Neural cell (in vitro differentiated cells): ENCODE results near the gene TMEM176B. TPM values are rescaled to one million over a fixed set of nuclear protein-coding genes. Genes with fewer than 3 reads are reported as not detected.

ENCODE experiments used
- H2AFZ ChIP-seq: fragments of 200-600, 300-800 bp; sonication (generic), shearing (Covaris generic); 2 replicates; pipeline ENCODE4 v1.6.0; 2014; ENCODE audit warnings: low read depth, mild to moderate bottlenecking, antibody characterized with exemption, low read length, moderate library complexity
- H3F3A ChIP-seq: fragments of 200-600 bp; shearing (Covaris generic); 2 replicates; pipeline ENCODE4 v1.6.1; 2016; ENCODE audit warnings: mild to moderate bottlenecking, moderate library complexity, mixed read lengths, antibody characterized with exemption, low read length; ENCODE audit not compliant: insufficient read depth, poor library complexity, severe bottlenecking
- H3K27ac ChIP-seq: fragments of 200-600, 300-800 bp; sonication (generic), shearing (Covaris generic); 2 replicates; pipeline ENCODE4 v1.5.1; 2014; ENCODE audit warnings: mild to moderate bottlenecking, low read length, moderate library complexity
- H3K27me3 ChIP-seq: fragments of 300-800, 200-600 bp; sonication (generic), shearing (Covaris generic); 2 replicates; pipeline ENCODE4 v1.6.0; 2014; ENCODE audit warnings: mild to moderate bottlenecking, low read depth, low read length, moderate library complexity; ENCODE audit not compliant: insufficient read depth
- H3K36me3 ChIP-seq: fragments of 300-800, 200-600 bp; sonication (generic), shearing (Covaris generic); 2 replicates; pipeline ENCODE4 v1.5.1; 2014; ENCODE audit warnings: mild to moderate bottlenecking, antibody characterized with exemption, low read length, moderate library complexity; ENCODE audit not compliant: insufficient read depth
- H3K4me2 ChIP-seq: fragments of 300-800, 200-600 bp; sonication (generic), shearing (Covaris generic); 2 replicates; pipeline ENCODE4 v1.6.0; 2014; ENCODE audit warnings: mild to moderate bottlenecking, low read length
- H3K4me3 ChIP-seq: fragments of 300-800, 200-600 bp; sonication (generic), shearing (Covaris generic); 2 replicates; pipeline ENCODE4 v1.5.1; 2014; ENCODE audit warnings: mild to moderate bottlenecking, low read length, moderate library complexity
- H3K79me2 ChIP-seq: fragments of 200-600 bp; shearing (Covaris generic); replicated peaks from 2 replicates; pipeline ENCODE4 v1.6.0; 2014; ENCODE audit warnings: mild to moderate bottlenecking, low read length, moderate library complexity; ENCODE audit not compliant: insufficient read depth
- H3K9ac ChIP-seq: fragments of 300-800, 200-600 bp; sonication (generic), shearing (Covaris generic); 2 replicates; pipeline ENCODE4 v1.6.1; 2016; ENCODE audit warnings: mild to moderate bottlenecking, low read length, mixed read lengths
- H3K9me2 ChIP-seq: fragments of 200-600 bp; shearing (Covaris generic); 2 replicates; pipeline ENCODE4 v1.6.1; 2016; ENCODE audit warnings: mild to moderate bottlenecking, low read length, mixed read lengths; ENCODE audit not compliant: insufficient read depth
- H3K9me3 ChIP-seq: fragments of 200-600, 300-800 bp; sonication (generic), shearing (Covaris generic); 2 replicates; pipeline ENCODE4 v1.6.1; 2016; ENCODE audit warnings: mild to moderate bottlenecking, mixed run types, low read length, moderate library complexity, mixed read lengths
- H4K20me1 ChIP-seq: fragments of 200-600 bp; shearing (Covaris generic); 2 replicates; pipeline ENCODE4 v1.6.1; 2016; ENCODE audit warnings: mild to moderate bottlenecking, mixed run types; ENCODE audit not compliant: insufficient read depth
- EP300 ChIP-seq: fragments of 450-650 bp; conservative IDR thresholded peaks from 2 replicates; pipeline ENCODE4 v1.6.1; 2014; ENCODE audit warnings: antibody characterized with exemption, mild to moderate bottlenecking, moderate library complexity; ENCODE audit not compliant: poor library complexity, severe bottlenecking
- EZH2 ChIP-seq: fragments of 200-600, 300-800 bp; shearing (Covaris generic), sonication (generic); IDR thresholded peaks from 2 replicates; pipeline ENCODE4 v1.6.1; 2014; ENCODE audit warnings: antibody characterized with exemption, low read length, borderline replicate concordance, mild to moderate bottlenecking; ENCODE audit not compliant: insufficient read depth, poor library complexity, severe bottlenecking
- MXI1 ChIP-seq: fragments of 450-650 bp; conservative IDR thresholded peaks from 2 replicates; pipeline ENCODE4 v1.6.1; 2014; ENCODE audit warnings: antibody characterized with exemption, mild to moderate bottlenecking; ENCODE audit not compliant: poor library complexity, severe bottlenecking
- POLR2AphosphoS5 ChIP-seq: IDR thresholded peaks from 2 replicates; pipeline ENCODE4 v1.6.1; 2012
- RAD21 ChIP-seq: fragments of 450-650 bp; conservative IDR thresholded peaks from 2 replicates; pipeline ENCODE4 v1.6.1; 2014; ENCODE audit warnings: antibody characterized with exemption, mild to moderate bottlenecking, moderate library complexity
- SMC3 ChIP-seq: fragments of 450-650 bp; conservative IDR thresholded peaks from 2 replicates; pipeline ENCODE4 v1.6.1; 2014; ENCODE audit warnings: antibody characterized with exemption, mild to moderate bottlenecking, moderate library complexity; ENCODE audit not compliant: poor library complexity
- TAF1 ChIP-seq: IDR thresholded peaks from 2 replicates; pipeline ENCODE4 v1.6.1; 2012; ENCODE audit warnings: low read depth
- polyA plus RNA-seq: library from polyadenylated mRNA; depleted of rRNA; stranded (reverse); fragments of >200 nt; gene quantifications from 2 replicates; pipeline ENCODE4 v1.2.3, GENCODE V29; 2014
- TF ChIP-seq, protein P1 (sequence below): fragments of 450-650 bp; IDR thresholded peaks from 2 replicates; pipeline ENCODE4 v1.5.1; 2014; ENCODE audit warnings: antibody characterized with exemption, mild to moderate bottlenecking, moderate library complexity; ENCODE audit not compliant: poor library complexity, severe bottlenecking
- TF ChIP-seq, protein P2 (sequence below): IDR thresholded peaks from 2 replicates; pipeline ENCODE4 v1.6.1; 2012; ENCODE audit warnings: borderline replicate concordance

The TMEM176B gene
- polyA plus RNA-seq, 1 donor from 2014 or later, result 1.9 TPM

- Histone ChIP-seq H3K27me3 (no peaks in the 10 kb centered on the region), H2AFZ (no peak overlapping the region), H3K36me3 (no peaks in the 10 kb centered on the region), H3K9ac (no peak overlapping the region), H3F3A (no peaks in the 10 kb centered on the region), H3K9me2 (no peaks in the 10 kb centered on the region), H3K4me2 (no peak overlapping the region), H3K79me2 (no peaks in the 10 kb centered on the region), H3K9me3 (no peaks in the 10 kb centered on the region), H3K27ac (no peak overlapping the region), H4K20me1 (no peaks in the 10 kb centered on the region), H3K4me3 (no peak overlapping the region)
- TF ChIP-seq, protein P1, sequence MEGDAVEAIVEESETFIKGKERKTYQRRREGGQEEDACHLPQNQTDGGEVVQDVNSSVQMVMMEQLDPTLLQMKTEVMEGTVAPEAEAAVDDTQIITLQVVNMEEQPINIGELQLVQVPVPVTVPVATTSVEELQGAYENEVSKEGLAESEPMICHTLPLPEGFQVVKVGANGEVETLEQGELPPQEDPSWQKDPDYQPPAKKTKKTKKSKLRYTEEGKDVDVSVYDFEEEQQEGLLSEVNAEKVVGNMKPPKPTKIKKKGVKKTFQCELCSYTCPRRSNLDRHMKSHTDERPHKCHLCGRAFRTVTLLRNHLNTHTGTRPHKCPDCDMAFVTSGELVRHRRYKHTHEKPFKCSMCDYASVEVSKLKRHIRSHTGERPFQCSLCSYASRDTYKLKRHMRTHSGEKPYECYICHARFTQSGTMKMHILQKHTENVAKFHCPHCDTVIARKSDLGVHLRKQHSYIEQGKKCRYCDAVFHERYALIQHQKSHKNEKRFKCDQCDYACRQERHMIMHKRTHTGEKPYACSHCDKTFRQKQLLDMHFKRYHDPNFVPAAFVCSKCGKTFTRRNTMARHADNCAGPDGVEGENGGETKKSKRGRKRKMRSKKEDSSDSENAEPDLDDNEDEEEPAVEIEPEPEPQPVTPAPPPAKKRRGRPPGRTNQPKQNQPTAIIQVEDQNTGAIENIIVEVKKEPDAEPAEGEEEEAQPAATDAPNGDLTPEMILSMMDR, result no peak
Observed at GRCh38 chr7:150788474-150789269, 11.5 kb downstream of the TMEM176B start.

DNA sequence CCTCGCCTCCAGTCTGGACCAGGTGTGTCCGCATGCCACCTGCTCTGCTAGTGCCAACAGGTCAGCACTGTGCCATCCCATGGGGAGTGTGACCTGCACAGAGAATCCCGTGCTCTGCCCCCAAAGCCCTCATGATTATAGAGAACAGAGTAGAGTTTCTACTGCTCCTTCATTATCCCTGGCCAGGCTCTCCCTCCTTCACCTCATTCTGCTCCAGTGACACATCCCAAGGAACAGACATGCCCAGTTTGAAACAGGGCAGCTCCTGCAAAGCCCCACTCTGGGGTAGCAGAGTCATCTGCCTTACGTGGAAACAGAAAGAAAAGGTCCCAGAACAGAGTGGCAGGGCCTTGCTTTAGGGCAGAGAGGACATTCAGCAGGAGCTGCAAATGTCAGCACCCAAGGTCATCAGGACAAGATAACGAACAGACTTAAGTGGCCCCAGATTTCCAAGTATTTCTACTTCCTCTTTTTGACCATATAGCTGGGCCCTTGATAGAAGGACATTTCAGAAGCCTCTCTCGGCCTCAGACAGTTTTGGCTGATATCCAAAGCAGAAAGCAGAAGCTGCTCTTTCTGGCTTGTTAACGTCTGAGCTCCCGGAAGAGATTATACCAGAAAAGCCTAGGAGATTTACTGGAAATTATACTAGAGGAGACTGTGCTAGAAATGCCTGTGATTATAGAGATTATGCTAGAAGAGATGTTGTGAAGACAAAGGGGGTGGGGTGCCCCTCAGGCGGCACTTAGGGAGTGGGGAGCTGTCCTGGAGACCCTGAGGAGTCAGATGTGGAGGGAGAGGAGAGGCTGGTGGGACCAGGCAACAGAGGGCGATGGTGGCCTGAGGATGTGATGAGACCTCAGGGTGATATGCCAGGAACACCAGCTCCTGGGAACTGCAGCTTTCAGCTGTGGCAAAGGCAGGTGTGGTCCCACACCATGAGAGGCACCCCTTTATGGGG lies 12.6 kb downstream of the TMEM176B start:
- Histone ChIP-seq H3K36me3 (no peaks in the 10 kb centered on the region), H3K27ac (no peak overlapping the region), H3K4me2 (no peak overlapping the region), H4K20me1 (no peaks in the 10 kb centered on the region), H3K9me2 (no peaks in the 10 kb centered on the region), H3K4me3 (no peak overlapping the region), H3K9ac (no peak overlapping the region), H3K27me3 (no peaks in the 10 kb centered on the region), H3K9me3 (no peaks in the 10 kb centered on the region), H2AFZ (no peak overlapping the region), H3F3A (no peaks in the 10 kb centered on the region), H3K79me2 (no peaks in the 10 kb centered on the region)
- no peak for TF ChIP-seq MXI1

DNA sequence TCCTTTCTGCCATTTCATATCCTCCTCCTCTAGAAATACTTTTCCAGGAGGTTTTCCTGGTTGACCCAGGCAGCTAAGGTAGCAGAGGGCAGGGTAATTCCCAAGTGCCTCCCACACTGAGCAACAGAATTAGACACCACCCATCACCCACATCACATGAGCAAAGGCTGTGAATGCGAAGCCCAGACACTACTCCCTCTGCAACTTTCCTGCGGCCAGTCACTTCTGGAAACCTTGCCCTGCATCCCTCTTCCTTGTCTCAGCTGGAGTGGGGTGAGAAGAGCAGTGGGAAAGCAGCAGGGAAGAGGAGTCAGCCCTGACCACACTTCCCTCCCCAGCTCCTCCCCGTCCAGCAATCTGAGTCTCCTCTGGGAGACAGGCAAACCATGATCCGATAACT lies 15.2 kb downstream of the TMEM176B start:
- Histone ChIP-seq H3K4me3 (no peak overlapping the region), H3K9me3 (no peaks in the 10 kb centered on the region), H3K9me2 (no peaks in the 10 kb centered on the region), H3K4me2 (no peak overlapping the region), H3K79me2 (no peaks in the 10 kb centered on the region), H3K9ac (no peak overlapping the region), H3K27ac (no peak overlapping the region), H2AFZ (no peak overlapping the region), H4K20me1 (no peaks in the 10 kb centered on the region), H3K36me3 (no peaks in the 10 kb centered on the region), H3F3A (no peaks in the 10 kb centered on the region), H3K27me3 (no peaks in the 10 kb centered on the region)
- TF ChIP-seq, protein P1, result no peak
- TF ChIP-seq TAF1, result no peak
- TF ChIP-seq, protein P2, sequence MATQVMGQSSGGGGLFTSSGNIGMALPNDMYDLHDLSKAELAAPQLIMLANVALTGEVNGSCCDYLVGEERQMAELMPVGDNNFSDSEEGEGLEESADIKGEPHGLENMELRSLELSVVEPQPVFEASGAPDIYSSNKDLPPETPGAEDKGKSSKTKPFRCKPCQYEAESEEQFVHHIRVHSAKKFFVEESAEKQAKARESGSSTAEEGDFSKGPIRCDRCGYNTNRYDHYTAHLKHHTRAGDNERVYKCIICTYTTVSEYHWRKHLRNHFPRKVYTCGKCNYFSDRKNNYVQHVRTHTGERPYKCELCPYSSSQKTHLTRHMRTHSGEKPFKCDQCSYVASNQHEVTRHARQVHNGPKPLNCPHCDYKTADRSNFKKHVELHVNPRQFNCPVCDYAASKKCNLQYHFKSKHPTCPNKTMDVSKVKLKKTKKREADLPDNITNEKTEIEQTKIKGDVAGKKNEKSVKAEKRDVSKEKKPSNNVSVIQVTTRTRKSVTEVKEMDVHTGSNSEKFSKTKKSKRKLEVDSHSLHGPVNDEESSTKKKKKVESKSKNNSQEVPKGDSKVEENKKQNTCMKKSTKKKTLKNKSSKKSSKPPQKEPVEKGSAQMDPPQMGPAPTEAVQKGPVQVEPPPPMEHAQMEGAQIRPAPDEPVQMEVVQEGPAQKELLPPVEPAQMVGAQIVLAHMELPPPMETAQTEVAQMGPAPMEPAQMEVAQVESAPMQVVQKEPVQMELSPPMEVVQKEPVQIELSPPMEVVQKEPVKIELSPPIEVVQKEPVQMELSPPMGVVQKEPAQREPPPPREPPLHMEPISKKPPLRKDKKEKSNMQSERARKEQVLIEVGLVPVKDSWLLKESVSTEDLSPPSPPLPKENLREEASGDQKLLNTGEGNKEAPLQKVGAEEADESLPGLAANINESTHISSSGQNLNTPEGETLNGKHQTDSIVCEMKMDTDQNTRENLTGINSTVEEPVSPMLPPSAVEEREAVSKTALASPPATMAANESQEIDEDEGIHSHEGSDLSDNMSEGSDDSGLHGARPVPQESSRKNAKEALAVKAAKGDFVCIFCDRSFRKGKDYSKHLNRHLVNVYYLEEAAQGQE, result no peak
- no peak for TF ChIP-seq POLR2AphosphoS5
- no peak for TF ChIP-seq MXI1
- TF ChIP-seq EZH2, result no peak
- no peak for TF ChIP-seq EP300
- no peak for TF ChIP-seq SMC3
- no peak for TF ChIP-seq RAD21
